SIG-M5 treated with dmso at 0.1 percent for 504 hours (cell line): ENCODE data around the gene PPM1D.
"Not testable (repeated sequence)": the region's sequence is repeated elsewhere in the genome, so short reads cannot be mapped to it uniquely, and the experiment has no call there.

Source experiments
- DNase-seq: peaks from one replicate; lab custom pipeline; 2025; ENCODE audit not compliant: unreplicated experiment; lab: John Stamatoyannopoulos, UW

Gene PPM1D

DNA sequence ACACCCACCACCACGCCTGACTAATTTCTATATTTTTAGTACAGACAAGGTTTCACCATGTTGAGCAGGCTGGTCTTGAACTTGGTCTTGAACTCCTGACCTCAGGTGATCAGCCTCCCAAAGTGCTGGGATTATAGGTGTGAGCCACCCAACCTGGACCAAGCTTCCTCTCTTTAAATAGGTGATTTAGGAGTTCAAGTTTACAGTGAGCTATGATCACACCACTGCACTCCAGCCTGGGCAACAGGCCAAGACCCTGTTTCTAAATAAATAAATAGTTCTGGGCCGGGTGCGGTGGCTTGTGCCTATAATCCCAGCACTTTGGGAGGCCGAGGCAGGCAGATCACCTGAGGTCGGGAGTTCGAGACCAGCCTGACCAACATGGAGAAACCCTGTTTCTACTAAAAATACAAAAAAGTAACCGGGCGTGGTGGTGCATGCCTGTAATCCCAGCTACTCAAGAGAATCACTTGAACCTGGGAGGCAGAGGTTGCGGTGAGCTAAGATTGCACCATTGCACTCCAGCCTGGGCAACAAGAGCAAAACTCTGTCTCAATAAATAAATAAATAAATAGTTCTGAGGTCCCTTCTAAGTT, 6.5 kb upstream of the PPM1D start:
- DNase-seq = not testable (repeated sequence)

GRCh38 chr17:60594170-60594569, 5.8 kb upstream of the PPM1D start:
- DNase-seq = not testable (repeated sequence)

- DNase-seq = no peak
Observed at GRCh38 chr17:60594734-60595133, 5.3 kb upstream of the PPM1D start.

DNA sequence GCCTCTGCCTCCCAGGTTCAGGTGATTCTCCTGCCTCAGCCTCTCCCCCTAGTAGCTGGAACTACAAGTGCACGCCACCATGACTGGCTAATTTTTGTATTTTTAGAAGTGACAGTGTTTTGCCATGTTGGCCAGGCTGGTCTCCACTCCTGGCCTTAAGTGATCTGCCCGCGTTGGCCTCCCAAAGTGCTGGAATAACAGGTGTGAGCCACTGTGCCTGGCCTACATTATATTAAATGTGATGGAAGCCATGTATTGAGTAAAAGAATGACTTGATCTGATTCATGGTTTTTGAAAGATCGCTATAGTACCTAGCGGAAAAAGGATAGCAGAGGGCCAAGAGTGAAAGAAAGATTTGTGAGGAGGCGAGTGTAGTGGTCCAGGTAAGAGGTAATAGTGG, 2.7 kb upstream of the PPM1D start:
- DNase-seq = no peak

DNA sequence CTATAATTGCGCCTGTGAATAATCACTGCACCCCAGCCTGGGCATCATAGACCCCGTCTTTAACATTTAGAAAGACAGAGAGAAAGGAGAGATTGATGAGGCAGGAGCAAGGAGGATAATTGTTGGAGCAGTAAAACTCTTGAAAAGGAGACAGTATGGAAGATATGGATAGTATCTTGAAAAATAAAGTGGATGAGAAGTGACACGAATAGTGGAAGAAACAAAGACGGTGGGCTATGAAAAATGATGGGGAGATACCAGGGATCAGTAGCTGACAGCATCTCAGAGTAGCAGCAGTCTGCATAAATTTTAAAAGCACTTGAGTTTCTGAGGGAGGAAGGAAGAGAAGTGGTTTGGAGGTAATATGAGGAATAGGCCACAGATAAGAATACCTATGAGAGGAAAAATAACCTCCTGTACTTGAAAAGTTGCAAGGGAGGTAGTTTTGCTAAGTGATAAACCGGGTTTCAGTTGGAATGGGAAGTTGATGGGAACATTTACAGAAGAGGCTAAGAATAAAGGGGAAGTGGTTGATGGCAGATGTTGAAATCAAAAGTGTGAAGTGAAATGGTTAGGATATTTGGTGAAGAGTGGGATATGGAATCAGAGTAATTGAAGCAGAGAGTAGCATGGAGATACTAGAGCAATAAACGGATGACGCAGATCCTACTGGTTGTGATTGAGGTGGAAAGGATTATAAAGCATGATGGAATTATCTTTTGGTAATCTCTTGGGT, 1.8 kb upstream of the PPM1D start:
- DNase-seq = peak; percentile 77

DNA sequence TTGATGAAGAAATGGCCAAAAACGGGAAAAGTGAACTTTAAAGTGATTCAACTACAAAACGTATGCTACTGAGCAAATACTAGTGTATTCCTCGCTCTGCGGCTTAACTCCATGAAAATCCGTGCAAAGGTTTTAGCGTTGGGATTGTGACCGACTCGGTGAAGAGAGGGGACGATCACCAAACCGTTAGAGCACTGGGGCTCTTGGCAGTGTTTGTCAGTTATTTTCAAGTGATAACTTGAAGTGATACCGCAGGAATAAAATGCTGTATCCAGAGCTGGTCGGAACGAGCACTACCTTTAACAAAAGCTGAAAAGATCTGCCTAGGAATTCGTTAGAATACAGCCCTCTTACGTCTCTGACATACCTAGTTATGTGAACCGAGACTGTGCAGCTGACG, 773 bp upstream of the PPM1D start:
- DNase-seq = no peak

DNA sequence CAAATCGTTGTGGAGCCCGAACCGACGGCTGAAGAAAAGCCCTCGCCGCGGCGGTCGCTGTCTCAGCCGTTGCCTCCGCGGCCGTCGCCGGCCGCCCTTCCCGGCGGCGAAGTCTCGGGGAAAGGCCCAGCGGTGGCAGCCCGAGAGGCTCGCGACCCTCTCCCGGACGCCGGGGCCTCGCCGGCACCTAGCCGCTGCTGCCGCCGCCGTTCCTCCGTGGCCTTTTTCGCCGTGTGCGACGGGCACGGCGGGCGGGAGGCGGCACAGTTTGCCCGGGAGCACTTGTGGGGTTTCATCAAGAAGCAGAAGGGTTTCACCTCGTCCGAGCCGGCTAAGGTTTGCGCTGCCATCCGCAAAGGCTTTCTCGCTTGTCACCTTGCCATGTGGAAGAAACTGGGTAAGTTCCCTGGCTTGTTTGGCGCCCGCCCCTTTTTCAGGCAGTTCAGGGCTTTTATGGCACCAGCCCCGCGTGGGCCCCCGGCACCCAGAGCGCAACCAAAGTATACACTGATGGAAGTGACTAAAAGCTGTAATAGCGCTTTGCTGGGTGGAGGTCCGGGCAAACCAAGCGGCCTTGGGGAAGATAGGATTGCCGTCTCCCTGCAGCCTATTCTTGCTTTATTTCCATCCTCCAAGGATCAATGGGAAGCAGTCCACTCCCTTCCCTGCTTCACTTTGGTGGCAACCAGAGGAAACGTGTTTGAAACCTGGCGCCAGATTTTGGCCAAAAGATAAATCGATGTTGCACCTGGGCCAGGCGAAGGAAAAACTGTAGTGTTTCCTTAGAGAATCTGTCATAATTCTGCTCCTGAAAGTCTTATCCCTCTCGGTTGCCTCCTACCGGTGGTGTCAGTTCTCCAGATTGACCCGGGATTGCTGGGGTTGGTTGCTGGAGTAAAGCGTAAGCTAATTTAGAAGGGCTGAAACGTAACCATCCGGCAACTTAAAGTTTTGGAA, 775 bp downstream of the PPM1D start:
- DNase-seq = peak; percentile 100

DNA sequence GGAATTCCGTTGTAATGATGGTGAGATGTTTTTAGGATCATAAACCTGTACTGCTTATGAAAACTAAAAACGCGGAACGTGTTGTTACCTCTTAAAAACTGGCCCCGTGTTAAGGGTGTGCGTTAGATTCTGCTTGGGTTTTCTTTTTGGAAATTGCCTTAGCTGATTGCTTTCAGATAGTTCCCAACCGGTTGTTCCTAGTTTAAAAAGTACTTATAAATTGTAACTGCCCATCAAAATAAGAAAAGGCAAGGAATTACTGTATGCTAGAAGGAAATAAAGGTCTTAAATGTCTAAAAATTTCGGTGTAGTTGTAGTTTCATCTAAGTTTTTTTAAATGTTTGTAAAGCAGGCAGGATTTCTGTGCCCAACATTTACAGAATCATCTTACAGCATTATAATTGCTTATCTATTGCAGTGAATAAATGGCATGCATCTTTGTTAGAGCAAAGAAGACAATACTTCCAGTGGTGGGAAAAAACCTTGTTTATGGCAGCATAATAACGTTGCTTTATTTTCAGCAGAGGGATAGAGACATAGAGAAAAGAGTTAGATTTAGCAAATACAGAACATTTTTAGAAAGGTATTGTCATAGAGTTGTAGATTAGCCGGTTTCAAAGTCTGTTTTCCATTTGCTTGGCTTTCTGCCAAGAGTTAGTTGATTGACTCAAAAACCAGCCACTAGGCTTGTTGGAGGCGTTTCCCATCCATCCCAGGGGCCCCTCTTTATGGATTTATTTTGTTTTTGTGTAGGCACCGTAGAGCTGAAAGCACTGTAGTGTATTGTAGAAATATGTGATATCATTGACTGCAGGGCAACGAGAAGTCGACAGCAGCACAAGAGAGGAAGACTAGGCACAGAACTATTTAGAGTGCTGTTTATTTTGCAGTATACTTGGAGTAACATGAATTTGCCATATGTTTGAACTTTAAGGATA, 1.7 kb downstream of the PPM1D start:
- peak; percentile 97 for DNase-seq

DNA sequence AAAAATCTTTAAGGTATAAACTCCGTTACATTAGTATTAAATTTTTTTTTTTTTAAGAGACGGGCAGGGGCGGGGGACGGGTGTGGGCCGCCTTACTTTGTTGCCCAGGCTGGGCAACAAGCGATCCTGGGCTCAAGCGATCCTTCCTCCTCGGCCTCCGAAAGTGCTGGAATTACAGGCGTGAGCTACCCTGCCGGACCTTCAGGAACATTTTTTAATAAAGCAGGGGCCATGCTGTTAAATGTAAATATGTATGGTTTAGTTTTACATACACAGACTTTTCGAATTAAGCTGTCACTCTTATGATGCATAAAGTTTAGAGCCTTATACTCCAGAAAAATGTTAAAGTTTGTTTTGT, 2.4 kb downstream of the PPM1D start:
- DNase-seq = peak; percentile 73

DNA sequence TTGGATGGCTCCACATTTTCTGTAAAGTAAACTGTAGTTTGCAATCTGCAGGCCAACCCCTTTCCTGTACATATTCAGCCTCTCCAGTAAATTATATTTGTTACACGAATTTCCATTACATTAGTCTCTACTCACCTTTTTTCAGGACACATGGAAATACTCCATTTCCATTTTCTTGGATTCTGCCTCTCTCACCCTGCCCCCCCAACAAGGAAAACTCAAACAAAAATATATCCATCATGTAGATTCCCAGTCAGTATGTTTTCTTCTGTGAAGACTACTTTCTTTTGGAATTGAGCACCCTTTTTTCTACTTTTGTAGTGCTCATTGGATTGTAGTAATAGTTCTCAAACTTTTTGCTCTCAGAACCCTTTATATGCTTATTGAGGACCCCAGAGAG, 2.9 kb downstream of the PPM1D start:
- no peak for DNase-seq

DNA sequence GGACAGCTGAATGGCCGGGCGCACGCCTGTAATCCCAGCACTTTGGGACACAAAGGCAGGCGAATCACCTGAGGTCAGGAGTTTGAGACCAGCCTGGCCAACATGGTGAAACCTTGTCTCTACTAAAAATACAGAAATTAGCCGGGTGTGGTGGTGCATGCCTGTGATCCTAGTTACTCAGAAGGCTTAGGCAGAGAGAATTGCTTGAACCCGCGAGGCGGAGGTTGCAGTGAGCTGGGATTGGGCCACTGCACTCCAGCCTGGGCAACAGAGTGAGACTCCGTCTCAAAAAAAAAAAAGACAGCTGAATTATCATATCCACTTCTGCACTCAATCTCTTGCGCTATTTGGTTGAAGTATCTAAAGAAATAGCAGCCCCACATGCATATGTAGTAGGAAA, 3.5 kb downstream of the PPM1D start:
- not testable (repeated sequence) for DNase-seq

- DNase-seq = no peak
Observed at GRCh38 chr17:60604686-60605334, 4.8 kb downstream of the PPM1D start.

DNA sequence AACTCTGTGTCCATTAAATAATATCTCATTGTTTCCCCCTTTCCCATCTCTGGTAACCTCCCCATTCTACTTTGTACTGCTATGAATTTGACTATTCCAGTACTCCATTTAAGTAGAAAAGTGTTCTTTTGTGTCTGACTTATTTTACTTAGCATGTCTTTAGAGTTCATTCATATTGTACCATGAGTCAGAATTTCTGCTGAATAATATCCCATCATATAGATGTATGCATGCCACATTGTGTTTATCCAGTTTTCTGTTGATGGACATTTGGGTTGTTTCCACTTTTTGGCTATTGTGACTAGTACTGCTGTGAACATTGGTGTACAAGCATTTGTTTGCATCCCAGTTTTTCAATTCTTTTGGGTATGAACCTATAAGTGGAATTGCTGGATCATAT, 6.0 kb downstream of the PPM1D start:
- DNase-seq = no peak

DNA sequence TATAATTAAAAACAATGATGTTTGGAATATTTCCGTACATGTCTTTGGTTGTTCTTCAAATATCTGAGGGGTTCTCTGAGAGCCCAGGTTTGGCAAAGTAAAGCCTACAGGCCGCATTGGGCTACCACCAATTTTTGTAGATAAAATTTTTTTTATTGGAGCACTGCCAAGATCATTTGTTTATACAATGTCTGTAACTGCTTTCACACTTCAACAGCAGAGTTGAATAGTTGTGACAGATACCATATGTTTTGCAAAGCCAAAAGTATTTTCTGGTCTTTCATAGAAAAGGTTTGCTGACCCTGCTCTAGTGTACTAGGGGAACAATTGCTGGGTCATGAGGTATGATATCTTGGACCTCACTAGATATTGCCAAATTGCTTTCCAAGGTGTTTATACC, 10.5 kb downstream of the PPM1D start:
- DNase-seq = no peak

- not testable (repeated sequence) for DNase-seq
Observed at GRCh38 chr17:60611321-60611720, 11.3 kb downstream of the PPM1D start.

DNA sequence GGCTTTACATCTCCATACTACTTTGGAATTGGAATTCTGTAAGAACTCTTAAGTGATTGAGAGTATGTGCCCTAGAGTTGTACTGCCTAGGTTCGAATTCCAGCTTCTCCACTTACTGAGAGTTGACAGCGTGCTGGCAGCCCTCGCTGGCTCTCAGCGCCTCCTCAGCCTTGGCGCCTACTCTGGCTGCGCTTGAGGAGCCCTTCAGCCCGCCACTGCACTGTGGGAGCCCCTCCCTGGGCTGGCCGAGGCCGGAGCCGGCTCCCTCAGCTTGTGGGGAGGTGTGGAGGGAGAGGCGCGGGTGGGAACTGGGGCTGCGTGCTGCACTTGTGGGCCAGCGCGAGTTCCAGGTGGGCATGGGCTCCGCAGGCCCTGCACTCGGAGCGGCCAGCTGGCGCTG, 13.3 kb downstream of the PPM1D start:
- DNase-seq = no peak

GRCh38 chr17:60613796-60614195, 13.8 kb downstream of the PPM1D start:
- not testable (repeated sequence) for DNase-seq

DNA sequence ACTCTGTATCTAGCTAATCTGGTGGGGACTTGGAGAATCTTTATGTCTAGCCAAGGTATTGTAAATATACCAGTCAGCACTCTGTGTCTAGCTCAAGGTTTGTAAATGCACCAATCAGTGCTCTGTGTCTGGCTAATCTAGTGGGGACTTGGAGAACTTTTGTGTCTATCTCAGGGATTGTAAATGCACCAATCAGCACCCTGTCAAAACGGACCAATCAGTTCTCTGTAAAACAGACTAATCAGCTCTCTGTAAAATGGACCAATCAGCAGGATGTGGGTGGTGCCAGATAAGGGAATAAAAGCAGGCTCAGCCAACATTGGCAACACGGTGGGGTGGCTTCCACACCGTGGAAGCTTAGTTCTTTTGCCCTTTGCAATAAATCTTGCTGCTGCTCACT, 14.3 kb downstream of the PPM1D start:
- DNase-seq = not testable (repeated sequence)

GRCh38 chr17:60615108-60615507, 15.1 kb downstream of the PPM1D start:
- no peak for DNase-seq

DNA sequence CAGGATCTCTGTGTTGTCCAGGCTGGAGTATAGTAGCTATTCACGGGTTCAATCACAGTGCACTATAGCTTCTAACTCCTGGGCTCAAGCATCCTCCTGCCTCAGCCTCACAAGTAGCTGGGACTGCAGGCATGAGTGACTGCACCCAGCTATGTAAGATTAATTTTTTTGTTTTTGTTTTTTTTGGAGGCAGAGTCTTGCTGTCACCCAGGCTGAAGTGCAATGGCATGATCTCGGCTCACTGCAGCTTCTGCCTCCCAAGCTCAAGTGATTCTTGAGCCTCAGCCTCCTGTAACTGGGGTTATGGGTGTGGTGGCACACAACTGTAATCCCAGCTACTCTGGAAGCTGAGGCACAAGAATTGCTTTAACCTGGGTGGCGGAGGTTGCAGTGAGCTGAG, 15.8 kb downstream of the PPM1D start:
- DNase-seq = no peak
